HCT116 (cell line): ENCODE data around the gene UBE2E2. TPM values are rescaled to one million over a fixed set of nuclear protein-coding genes. Genes with fewer than 3 reads are reported as not detected.

Source experiments
- ATAC-seq: fragments of 200-7000 bp; cut with Tn5 transposase; 2 replicates; pipeline ENCODE4 v1.9.1; 2020; ENCODE audit warnings: mild to moderate bottlenecking, moderate library complexity
- BruUV-seq: library from RNA; stranded (reverse); fragments of 400-500 nt; replicated peaks from 2 replicates; lab custom pipeline; 2021; lab: Mats Ljungman, UMichigan
- CTCF ChIA-PET: fragments of 300-600 bp; sonication (Branson Sonifier 250); formaldehyde crosslinking; loops from one replicate; lab custom pipeline; 2021; ENCODE audit warnings: antibody characterized with exemption; lab: Charles Lee
- POLR2A ChIA-PET: fragments of 300-600, 350-600 bp; sonication (Branson Sonifier 250); formaldehyde crosslinking; loops from one replicate; lab custom pipeline; 2021; ENCODE audit warnings: antibody characterized with exemption; lab: Charles Lee
- RAD21 ChIA-PET, 2 experiments: fragments of 300-600 bp; sonication (Branson Sonifier 250); formaldehyde crosslinking; loops; one replicate each; lab custom pipeline; 2023; ENCODE audit warnings: low total read pairs in 2 of 2; ENCODE audit not compliant: uncharacterized antibody in 2 of 2, unreplicated experiment in 2 of 2, low non-redundant PET in 1 of 2; lab: Charles Lee
- DNase-seq: peaks from one replicate; pipeline ENCODE4 v3.0.0-alpha.2; 2010; ENCODE audit warnings: low read depth, low spot score
- H2AFZ ChIP-seq: fragments of 200-600 bp; shearing (Covaris generic), sonication (generic); 2 replicates; pipeline ENCODE4 v1.6.1; 2017; ENCODE audit warnings: low read depth, mixed run types, mixed read lengths, antibody characterized with exemption, low read length; ENCODE audit not compliant: poor library complexity, severe bottlenecking
- H3K27ac ChIP-seq: 2 replicates; pipeline ENCODE4 v1.5.1; 2012; ENCODE audit warnings: low read depth, low read length
- H3K27me3 ChIP-seq: fragments of 200-600 bp; sonication (generic); 2 replicates; pipeline ENCODE4 v1.6.1; 2016; ENCODE audit warnings: mixed run types, low read length, mixed read lengths; ENCODE audit not compliant: insufficient read depth
- H3K36me3 ChIP-seq, 2 experiments: fragments of 200-500 bp in 1 of 2; fragments of 200-600 bp in 1 of 2; sonication (Bioruptor generic) in 1 of 2; sonication (generic) in 1 of 2; 2 replicates each; pipeline versions ENCODE4 v1.5.1 to v1.6.1; 2014 to 2016; ENCODE audit warnings: low read length in 2 of 2, inconsistent platforms in 1 of 2, mixed read lengths in 1 of 2, mixed run types in 1 of 2; ENCODE audit not compliant: insufficient read depth in 2 of 2, control insufficient read depth in 1 of 2
- H3K4me1 ChIP-seq, 2 experiments: fragments of 200-600 bp in 1 of 2; sonication (generic) in 1 of 2; 2 replicates each; pipeline versions ENCODE4 v1.5.1 to v1.6.1; 2012 to 2017; ENCODE audit warnings: low read length in 2 of 2, inconsistent platforms in 1 of 2, mild to moderate bottlenecking in 1 of 2, mixed read lengths in 1 of 2, mixed run types in 1 of 2, moderate library complexity in 1 of 2; ENCODE audit not compliant: insufficient read depth in 2 of 2, control insufficient read depth in 1 of 2
- H3K4me2 ChIP-seq: fragments of 200-600 bp; sonication (generic); 2 replicates; pipeline ENCODE4 v1.6.1; 2017; ENCODE audit warnings: mixed run types, low read length, mixed read lengths
- H3K4me3 ChIP-seq, 2 experiments: fragments of 200-600 bp in 1 of 2; sonication (generic) in 1 of 2; replicated peaks in 1 of 2; 2 replicates each; pipeline ENCODE4 v1.5.1; 2011 to 2016; ENCODE audit warnings: low read length in 2 of 2, control low read depth in 1 of 2, low read depth in 1 of 2, mild to moderate bottlenecking in 1 of 2, mixed read lengths in 1 of 2, mixed run types in 1 of 2
- H3K79me2 ChIP-seq: fragments of 200-600 bp; sonication (generic); 2 replicates; pipeline ENCODE4 v1.6.1; 2017; ENCODE audit warnings: mild to moderate bottlenecking, mixed run types, low read length, moderate library complexity, mixed read lengths; ENCODE audit not compliant: insufficient read depth
- H3K9ac ChIP-seq: fragments of 200-600 bp; sonication (generic); 2 replicates; pipeline ENCODE4 v1.6.1; 2016; ENCODE audit warnings: low read length, mixed read lengths
- H3K9me2 ChIP-seq: fragments of 200-600 bp; sonication (generic), shearing (Covaris generic); 2 replicates; pipeline ENCODE4 v1.6.1; 2017; ENCODE audit warnings: mixed run types, mild to moderate bottlenecking, moderate library complexity; ENCODE audit not compliant: insufficient read depth
- H3K9me3 ChIP-seq, 2 experiments: fragments of 200-500 bp in 1 of 2; fragments of 200-600 bp in 1 of 2; sonication (Bioruptor generic) in 1 of 2; sonication (generic) in 1 of 2; 2 replicates each; pipeline ENCODE4 v1.6.1; 2014 to 2017; ENCODE audit warnings: low read length in 2 of 2, mixed read lengths in 2 of 2, inconsistent platforms in 1 of 2, low read depth in 1 of 2, mild to moderate bottlenecking in 1 of 2, mixed run types in 1 of 2, moderate library complexity in 1 of 2; ENCODE audit not compliant: control insufficient read depth in 1 of 2, insufficient read depth in 1 of 2
- H4K20me1 ChIP-seq: fragments of 200-600 bp; sonication (generic), shearing (Covaris generic); 2 replicates; pipeline ENCODE4 v1.6.1; 2017; ENCODE audit warnings: mixed run types, mild to moderate bottlenecking, moderate library complexity; ENCODE audit not compliant: insufficient read depth
- CBX3 ChIP-seq: IDR thresholded peaks from 2 replicates; pipeline ENCODE4 v1.6.1; 2012; ENCODE audit warnings: low read depth
- EGR1 ChIP-seq: IDR thresholded peaks from 2 replicates; pipeline ENCODE4 v1.6.1; 2012; ENCODE audit warnings: low read depth
- EZH2 ChIP-seq: fragments of 200-600 bp; sonication (generic); IDR thresholded peaks from 2 replicates; pipeline ENCODE4 v1.6.1; 2017; ENCODE audit warnings: antibody characterized with exemption, mixed run types
- EZH2phosphoT487 ChIP-seq: fragments of 200-600 bp; IDR thresholded peaks from 2 replicates; pipeline ENCODE4 v1.6.1; 2018; ENCODE audit warnings: antibody characterized with exemption, borderline replicate concordance
- JUND ChIP-seq: IDR thresholded peaks from 2 replicates; pipeline ENCODE4 v1.6.1; 2012
- POLR2A ChIP-seq: IDR thresholded peaks from 2 replicates; pipeline ENCODE4 v1.7.0; 2011; ENCODE audit warnings: borderline replicate concordance; ENCODE audit not compliant: insufficient read depth, insufficient read length; ENCODE audit errors: extremely low read depth
- POLR2AphosphoS5 ChIP-seq: IDR thresholded peaks from 2 replicates; pipeline ENCODE4 v1.6.1; 2011; ENCODE audit warnings: mild to moderate bottlenecking, low read depth, low read length, moderate library complexity
- RAD21 ChIP-seq: IDR thresholded peaks from 2 replicates; pipeline ENCODE4 v1.6.1; 2012; ENCODE audit warnings: low read depth, mild to moderate bottlenecking
- SIN3A ChIP-seq: IDR thresholded peaks from 2 replicates; pipeline ENCODE4 v1.6.1; 2012; ENCODE audit warnings: low read depth
- SP1 ChIP-seq: IDR thresholded peaks from 2 replicates; pipeline ENCODE4 v1.6.1; 2012; ENCODE audit warnings: low read depth
- TCF7L2 ChIP-seq: IDR thresholded peaks from 2 replicates; pipeline ENCODE4 v1.7.0; 2011; ENCODE audit warnings: borderline replicate concordance, inconsistent platforms; ENCODE audit not compliant: insufficient read depth, insufficient read length; ENCODE audit errors: extremely low read depth
- YY1 ChIP-seq: IDR thresholded peaks from 2 replicates; pipeline ENCODE4 v1.6.1; 2011; ENCODE audit warnings: low read length, low read depth, moderate library complexity, mild to moderate bottlenecking; ENCODE audit not compliant: insufficient replicate concordance; ENCODE audit errors: extremely low read depth
- ZFX ChIP-seq: fragments of 450-650 bp; IDR thresholded peaks from 2 replicates; pipeline ENCODE4 v1.6.1; 2017
- ZNF274 ChIP-seq: fragments of 200-500 bp; sonication (Bioruptor generic); IDR thresholded peaks from 2 replicates; pipeline ENCODE4 v1.6.1; 2014; ENCODE audit warnings: mild to moderate bottlenecking, low read depth, low read length, inconsistent platforms
- intact Hi-C: fragments of 100-400 bp; cut with micrococcal nuclease; formaldehyde crosslinking; loops from 2 replicates; pipeline ENCODE4 v1.10.0; 2022
- total RNA-seq: library from RNA; stranded (reverse); gene quantifications from one replicate; pipeline ENCODE4 v1.2.1, GENCODE V29; 2021; ENCODE audit not compliant: unreplicated experiment
- TF ChIP-seq, protein P1 (sequence below): IDR thresholded peaks from 2 replicates; pipeline ENCODE4 v1.6.1; 2012; ENCODE audit warnings: low read depth
- TF ChIP-seq, protein P2 (sequence below): IDR thresholded peaks from 2 replicates; pipeline ENCODE4 v1.6.1; 2011; ENCODE audit warnings: mild to moderate bottlenecking, low read length, moderate library complexity; ENCODE audit not compliant: insufficient replicate concordance; ENCODE audit errors: extremely low read depth

The UBE2E2 gene
- total RNA-seq, 1 experiment from 2014 or later: 21.4 TPM

GRCh38 chr3:23539185-23539584 lies 336.1 kb downstream of the UBE2E2 start:
- intact Hi-C loops: no loop called here
- H3K36me3 ChIP-seq: no peaks in the 10 kb centered on the region
- H3K9me3 ChIP-seq: no peaks in the 10 kb centered on the region
- BruUV-seq: no TSS peak
- no peak for ATAC-seq
- CTCF ChIA-PET: no interaction called here
- no peaks in the 10 kb centered on the region for H3K4me1 ChIP-seq
- POLR2A ChIA-PET: no interaction called here
- H3K27ac ChIP-seq: no peak overlapping the region
- no peak overlapping the region for H3K4me3 ChIP-seq
- TF ChIP-seq SP1 (no peak), JUND (no peak), EZH2phosphoT487 (no peak), EZH2 (no peak), ZNF274 (no peak), ZFX (no peak), RAD21 (no peak), CBX3 (no peak), POLR2AphosphoS5 (no peak), TCF7L2 (no peak), POLR2A (no peak), EGR1 (no peak), SIN3A (no peak), YY1 (no peak)
- TF ChIP-seq, protein P1, sequence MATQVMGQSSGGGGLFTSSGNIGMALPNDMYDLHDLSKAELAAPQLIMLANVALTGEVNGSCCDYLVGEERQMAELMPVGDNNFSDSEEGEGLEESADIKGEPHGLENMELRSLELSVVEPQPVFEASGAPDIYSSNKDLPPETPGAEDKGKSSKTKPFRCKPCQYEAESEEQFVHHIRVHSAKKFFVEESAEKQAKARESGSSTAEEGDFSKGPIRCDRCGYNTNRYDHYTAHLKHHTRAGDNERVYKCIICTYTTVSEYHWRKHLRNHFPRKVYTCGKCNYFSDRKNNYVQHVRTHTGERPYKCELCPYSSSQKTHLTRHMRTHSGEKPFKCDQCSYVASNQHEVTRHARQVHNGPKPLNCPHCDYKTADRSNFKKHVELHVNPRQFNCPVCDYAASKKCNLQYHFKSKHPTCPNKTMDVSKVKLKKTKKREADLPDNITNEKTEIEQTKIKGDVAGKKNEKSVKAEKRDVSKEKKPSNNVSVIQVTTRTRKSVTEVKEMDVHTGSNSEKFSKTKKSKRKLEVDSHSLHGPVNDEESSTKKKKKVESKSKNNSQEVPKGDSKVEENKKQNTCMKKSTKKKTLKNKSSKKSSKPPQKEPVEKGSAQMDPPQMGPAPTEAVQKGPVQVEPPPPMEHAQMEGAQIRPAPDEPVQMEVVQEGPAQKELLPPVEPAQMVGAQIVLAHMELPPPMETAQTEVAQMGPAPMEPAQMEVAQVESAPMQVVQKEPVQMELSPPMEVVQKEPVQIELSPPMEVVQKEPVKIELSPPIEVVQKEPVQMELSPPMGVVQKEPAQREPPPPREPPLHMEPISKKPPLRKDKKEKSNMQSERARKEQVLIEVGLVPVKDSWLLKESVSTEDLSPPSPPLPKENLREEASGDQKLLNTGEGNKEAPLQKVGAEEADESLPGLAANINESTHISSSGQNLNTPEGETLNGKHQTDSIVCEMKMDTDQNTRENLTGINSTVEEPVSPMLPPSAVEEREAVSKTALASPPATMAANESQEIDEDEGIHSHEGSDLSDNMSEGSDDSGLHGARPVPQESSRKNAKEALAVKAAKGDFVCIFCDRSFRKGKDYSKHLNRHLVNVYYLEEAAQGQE: no peak
- TF ChIP-seq, protein P2, sequence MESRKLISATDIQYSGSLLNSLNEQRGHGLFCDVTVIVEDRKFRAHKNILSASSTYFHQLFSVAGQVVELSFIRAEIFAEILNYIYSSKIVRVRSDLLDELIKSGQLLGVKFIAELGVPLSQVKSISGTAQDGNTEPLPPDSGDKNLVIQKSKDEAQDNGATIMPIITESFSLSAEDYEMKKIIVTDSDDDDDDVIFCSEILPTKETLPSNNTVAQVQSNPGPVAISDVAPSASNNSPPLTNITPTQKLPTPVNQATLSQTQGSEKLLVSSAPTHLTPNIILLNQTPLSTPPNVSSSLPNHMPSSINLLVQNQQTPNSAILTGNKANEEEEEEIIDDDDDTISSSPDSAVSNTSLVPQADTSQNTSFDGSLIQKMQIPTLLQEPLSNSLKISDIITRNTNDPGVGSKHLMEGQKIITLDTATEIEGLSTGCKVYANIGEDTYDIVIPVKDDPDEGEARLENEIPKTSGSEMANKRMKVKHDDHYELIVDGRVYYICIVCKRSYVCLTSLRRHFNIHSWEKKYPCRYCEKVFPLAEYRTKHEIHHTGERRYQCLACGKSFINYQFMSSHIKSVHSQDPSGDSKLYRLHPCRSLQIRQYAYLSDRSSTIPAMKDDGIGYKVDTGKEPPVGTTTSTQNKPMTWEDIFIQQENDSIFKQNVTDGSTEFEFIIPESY: no peak
- TF ChIP-seq, all 23 proteins: peak for 0
- Histone ChIP-seq H3K9ac (no peak overlapping the region), H4K20me1 (no peaks in the 10 kb centered on the region), H3K27me3 (no peaks in the 10 kb centered on the region), H2AFZ (no peak overlapping the region), H3K79me2 (no peaks in the 10 kb centered on the region), H3K4me2 (no peak overlapping the region), H3K9me2 (no peaks in the 10 kb centered on the region)
- DNase-seq: no peak
- RAD21 ChIA-PET: no interaction called here
